ENCODE data around the gene BIRC7.

Gene BIRC7

GRCh38 chr20:63284544-63284949 lies 48.8 kb downstream of the BIRC7 start:
- DNase-seq = no peak

- no peak for DNase-seq
Measured at GRCh38 chr20:63284981-63285524, 49.3 kb downstream of the BIRC7 start.

GRCh38 chr20:63285636-63286615 lies 50.2 kb downstream of the BIRC7 start:
- no peak for DNase-seq

DNA sequence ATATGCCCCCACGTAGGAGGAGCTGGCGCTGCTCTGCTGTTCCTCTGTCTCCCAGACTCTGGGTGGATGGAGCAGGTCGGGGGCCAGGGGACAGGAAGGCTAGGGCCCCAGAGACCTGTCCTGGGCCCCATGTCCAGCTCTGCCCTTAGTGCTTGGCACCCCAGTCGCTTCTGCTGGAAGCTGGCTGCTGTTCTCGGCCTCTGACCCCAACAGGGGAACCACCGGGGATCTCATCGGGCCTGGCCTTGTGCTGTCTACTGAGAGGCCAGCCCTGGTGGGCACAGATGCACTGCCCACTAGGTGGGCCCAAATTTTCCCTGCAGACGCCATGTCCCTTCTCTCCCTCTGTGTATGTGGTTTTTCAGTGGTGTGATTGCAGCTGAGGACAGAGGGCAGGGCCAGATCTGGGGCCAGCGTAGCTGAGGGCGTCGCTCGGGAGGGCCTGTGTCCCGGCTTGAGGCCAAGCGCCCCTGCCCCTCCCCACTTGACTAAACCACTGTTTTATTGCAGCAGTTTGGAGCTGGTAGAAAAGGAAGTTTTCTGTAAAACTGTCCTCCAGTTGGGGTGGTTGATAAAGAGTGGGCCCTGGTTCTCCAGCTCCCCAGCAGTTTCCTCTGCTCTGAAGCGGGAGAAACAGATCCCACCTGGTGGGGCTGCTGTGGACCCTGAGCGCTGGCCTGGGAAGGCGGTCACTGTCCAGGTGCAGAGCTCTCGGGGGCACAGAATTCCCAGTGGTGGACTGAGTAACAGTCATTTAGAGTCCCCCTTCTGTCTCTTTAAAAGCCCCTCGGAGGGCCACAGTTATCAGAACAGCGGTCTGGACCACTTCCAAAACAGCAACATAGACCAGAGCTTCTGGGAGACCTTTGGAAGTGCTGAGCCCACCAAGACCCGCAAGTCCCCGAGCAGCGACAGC lies 51.3 kb downstream of the BIRC7 start:
- no peak for DNase-seq

DNA sequence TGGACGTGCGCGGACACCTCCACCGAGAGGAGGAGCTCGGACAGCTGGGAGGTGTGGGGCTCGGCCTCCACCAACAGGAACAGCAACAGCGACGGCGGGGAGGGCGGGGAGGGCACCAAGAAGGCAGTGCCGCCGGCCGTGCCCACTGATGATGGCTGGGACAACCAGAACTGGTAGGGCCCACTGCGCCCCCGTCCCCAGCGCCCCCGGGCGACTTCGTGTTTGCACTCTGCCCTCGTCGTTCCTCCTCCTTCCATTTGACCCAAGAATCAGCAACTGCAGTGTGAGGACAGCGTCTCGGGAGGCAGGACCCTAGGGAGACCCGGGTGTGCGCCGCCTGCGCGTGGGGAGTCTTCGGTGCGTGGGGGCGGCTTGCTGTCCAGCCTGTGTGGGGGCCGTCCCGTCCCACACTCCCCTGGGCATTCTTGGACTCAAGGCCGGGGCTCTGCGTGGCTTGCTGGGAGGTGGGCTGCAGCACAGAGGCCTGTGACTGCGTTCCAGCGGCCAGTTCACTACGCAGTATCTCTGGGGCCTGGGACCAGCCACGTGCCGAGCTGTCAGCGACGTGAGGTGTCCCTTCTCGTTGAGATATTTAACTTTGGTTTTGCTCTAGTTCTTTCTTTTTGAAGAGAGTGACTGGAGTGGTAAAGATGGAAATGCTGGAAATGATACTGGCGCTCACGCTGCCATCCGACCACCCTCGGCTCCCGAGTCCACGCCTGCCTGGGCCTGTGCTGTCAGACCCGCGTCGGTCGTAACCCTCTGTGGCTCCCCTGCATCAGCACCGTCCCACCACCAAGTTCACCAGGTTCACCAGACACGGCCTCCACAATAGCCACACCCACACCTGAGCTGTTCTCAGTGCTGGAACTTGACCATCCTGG lies 52.2 kb downstream of the BIRC7 start:
- no peak for DNase-seq

DNA sequence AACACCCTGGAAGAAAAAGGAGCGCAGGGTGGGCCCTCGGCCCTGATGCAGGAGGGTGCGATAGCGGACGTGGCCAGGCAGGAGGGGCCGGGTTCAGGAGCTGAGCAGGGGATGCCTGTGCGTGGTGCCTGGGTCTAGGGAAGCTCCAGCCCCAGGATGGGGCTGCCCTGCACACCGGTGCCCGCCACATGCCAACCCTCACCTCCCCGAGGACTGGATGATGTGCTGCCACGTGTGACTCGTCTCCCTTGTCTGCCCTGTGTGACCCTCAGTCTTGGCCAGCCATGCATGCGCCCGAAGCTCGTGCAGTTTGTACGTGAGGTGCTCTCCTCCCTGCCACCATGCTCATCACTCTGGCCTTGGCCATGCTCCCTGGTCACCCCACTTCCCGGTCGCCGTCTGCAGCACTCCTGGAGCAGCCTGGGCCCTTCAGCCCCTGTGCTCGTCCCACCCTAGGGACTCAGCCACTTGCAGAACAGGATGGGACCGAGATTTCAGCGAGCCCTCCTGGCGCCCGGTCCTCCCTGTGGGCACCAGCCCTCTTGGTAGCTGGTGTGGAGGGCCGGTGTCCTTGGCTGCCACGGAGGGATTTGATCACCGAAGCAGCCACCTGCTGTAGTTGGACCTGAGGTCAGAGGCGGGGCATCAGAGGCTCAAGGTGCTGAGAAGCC lies 53.0 kb downstream of the BIRC7 start:
- DNase-seq = no peak

DNA sequence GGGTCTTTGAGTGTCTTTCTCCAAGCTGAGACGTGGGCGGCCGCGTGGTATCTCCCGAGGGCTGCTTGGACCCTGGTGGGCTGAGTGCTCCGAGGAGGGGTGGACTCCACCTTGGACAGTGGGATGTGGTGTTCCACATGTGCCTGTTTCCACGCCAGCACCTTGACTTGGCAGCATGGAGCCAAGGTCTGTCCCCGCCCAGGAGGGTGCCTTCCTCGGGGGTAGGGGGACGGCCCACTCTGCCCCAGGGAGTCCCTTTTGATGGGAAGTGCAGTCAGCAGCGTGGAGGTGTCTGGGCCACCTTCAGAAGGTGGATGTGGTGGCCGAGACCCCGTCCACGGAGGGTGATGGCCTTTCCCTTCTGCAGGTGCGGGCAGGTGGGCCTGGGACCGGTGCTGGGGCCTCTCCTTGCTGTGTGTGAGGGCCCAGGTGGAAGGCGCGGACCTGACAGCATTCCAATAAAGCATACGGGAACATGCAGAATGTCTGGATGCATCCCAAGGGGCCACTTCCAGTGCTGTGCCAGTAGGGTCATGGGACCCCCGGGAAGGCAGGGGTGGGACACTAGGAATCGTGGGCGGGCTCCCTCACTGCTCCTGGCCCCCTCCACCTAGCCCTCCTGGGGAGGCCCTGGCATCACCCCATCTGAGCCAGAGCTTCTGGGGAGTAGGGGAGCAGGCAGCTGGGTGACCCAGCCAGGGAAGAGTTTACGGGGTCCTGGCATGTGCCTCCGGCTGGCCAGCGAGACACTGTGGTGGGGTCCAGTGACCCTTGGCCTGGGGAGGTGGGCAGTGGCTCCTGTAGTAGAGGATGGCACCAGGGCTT lies 53.8 kb downstream of the BIRC7 start:
- no peak for DNase-seq

Data from NCI-H524 treated with DMSO at 0.1 percent for 48 hours (cell line).